Endothelial cell of umbilical vein (primary cell): ENCODE results near the gene PGAM2.

ENCODE experiments used
- CTCF ChIP-seq, 2 donors: IDR thresholded peaks; 1 replicate in 1 of 2; 2 replicates in 1 of 2; pipeline ENCODE4 v1.5.1; 2011; ENCODE audit warnings: low read length in 2 of 2, mild to moderate bottlenecking in 2 of 2, moderate library complexity in 2 of 2, control low read depth in 1 of 2, inconsistent platforms in 1 of 2, low read depth in 1 of 2; ENCODE audit not compliant: insufficient read depth in 1 of 2; ENCODE audit errors: extremely low read depth in 1 of 2
- EZH2 ChIP-seq: IDR thresholded peaks from 2 replicates; pipeline ENCODE4 v1.6.1; 2012; ENCODE audit warnings: borderline replicate concordance, low read depth, mild to moderate bottlenecking, moderate library complexity, low read length, inconsistent platforms; ENCODE audit not compliant: severe bottlenecking
- MAX ChIP-seq: IDR thresholded peaks from 2 replicates; pipeline ENCODE4 v1.6.1; 2011; ENCODE audit not compliant: insufficient read depth, insufficient read length
- POLR2A ChIP-seq: IDR thresholded peaks from 2 replicates; pipeline ENCODE4 v1.6.1; 2012; ENCODE audit warnings: low read depth, mild to moderate bottlenecking, control low read depth, low read length

- no peak for TF ChIP-seq MAX
- no peak for TF ChIP-seq CTCF (IDR thresholded peaks at IDR 0.05; ENCODE audit: extremely low read depth in 1 of 2, insufficient read depth in 1 of 2, low read depth in 1 of 2, low read length in 2 of 2)
- TF ChIP-seq POLR2A: no peak
- peak; percentile 26 for TF ChIP-seq EZH2
Observed at GRCh38 chr7:44063547-44063893, 1.8 kb downstream of the PGAM2 start.
